ENCODE data around the gene FNIP2.

Gene FNIP2

GRCh38 chr4:158845311-158846041 lies 76.7 kb downstream of the FNIP2 start:
- no peak for DNase-seq

DNA sequence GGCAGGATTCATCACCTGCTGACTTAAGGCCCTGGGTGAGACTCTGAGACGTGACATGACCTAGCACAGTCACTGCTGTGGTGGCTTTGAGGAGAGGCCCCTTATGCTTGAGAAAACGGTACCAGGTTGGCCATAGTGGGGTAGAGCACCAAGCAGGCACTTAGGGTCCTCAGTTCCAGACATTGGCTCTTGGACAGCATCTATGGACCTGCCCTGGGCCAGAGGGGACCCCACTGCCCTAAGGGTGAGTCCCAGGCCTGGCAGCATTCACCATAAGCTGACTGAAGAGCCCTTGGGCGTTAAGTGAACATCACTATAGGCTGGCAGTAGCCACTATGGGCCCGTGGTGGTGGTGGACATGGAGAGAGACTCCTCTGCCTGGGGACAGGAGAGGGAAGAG lies 78.7 kb downstream of the FNIP2 start:
- no peak for DNase-seq

DNA sequence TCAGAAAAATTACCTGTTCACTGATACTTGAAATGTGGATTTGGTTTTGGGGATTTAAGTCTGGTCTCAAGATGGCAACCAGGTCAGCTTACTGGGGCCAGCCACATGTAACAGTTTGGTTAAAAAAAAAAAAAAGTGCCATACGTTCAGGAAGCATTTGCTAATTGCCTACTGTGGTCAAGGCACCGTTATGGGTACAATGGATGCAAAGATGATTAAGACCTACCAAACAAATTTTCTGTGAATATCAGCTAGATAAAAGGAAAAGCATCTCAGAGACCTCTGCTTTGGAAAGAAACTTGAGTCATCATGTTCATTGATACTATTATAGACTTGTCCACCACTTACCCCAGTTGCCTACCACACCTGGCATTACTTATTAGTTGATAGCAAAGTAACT lies 80.9 kb downstream of the FNIP2 start:
- no peak for DNase-seq

GRCh38 chr4:158850371-158850770 lies 81.5 kb downstream of the FNIP2 start:
- no peak for DNase-seq

- DNase-seq, result no peak
Observed at GRCh38 chr4:158850800-158851644, 82.2 kb downstream of the FNIP2 start.

GRCh38 chr4:158854236-158854635 lies 85.4 kb downstream of the FNIP2 start:
- DNase-seq, result no peak

DNA sequence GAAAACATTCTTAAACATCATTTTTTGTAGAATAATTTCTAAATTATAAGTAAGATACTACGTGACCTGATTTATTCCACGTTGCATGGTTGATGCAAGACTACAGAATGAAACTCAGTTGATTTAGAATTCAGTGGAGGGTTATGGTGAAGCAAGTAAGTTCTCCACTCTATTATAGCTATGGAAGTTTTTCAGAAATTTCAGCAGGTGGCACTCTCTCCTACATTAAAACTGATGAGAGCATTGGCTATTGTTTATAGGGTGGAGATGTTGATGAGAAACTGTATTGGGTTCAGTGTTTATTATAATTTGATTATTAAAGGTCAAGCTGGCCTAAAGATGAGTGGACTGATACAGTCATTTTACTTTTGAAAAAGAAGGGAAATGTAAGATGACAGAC lies 88.0 kb downstream of the FNIP2 start:
- no peak for DNase-seq

DNA sequence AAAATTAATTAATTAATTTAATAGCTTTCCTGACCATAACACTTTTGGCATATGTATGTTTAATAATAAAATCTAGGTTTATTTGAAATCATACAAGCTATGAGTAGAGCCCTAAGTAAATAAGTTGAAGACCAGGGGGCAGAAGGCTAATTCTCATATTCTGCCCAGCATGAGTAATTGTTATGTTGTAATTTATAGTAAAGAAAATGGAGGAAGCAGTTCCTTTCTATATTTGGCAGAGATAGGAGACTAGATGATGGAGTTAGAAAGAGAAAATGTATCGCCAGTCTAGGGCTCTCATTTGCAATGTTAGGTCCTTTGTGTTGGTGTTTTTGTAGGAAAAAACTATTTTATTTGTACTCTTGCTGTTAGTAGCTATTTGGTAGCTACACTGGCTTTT lies 89.1 kb downstream of the FNIP2 start:
- DNase-seq, result no peak

GRCh38 chr4:158858410-158859199 lies 89.8 kb downstream of the FNIP2 start:
- no peak for DNase-seq

GRCh38 chr4:158859661-158860060 lies 90.8 kb downstream of the FNIP2 start:
- no peak for DNase-seq

- no peak for DNase-seq
Observed at GRCh38 chr4:158860856-158861255, 92.0 kb downstream of the FNIP2 start.

DNA sequence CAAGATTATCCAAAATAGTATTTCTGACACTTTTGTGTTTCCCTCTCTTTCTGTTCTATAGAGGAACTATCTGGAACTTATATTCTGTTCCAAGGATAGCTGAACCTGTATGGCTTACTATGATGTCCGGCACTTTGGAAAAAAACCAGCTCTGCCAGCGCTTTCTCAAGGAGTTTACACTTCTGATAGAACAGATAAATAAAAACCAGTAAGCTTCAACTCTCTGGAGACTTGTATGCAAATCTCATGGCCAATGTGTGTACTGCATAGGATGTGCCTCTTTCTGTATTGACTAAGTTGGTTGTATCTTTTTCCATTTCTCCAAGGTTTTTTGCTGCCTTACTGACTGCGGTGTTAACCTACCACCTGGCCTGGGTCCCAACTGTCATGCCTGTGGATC lies 92.5 kb downstream of the FNIP2 start:
- no peak for DNase-seq

DNA sequence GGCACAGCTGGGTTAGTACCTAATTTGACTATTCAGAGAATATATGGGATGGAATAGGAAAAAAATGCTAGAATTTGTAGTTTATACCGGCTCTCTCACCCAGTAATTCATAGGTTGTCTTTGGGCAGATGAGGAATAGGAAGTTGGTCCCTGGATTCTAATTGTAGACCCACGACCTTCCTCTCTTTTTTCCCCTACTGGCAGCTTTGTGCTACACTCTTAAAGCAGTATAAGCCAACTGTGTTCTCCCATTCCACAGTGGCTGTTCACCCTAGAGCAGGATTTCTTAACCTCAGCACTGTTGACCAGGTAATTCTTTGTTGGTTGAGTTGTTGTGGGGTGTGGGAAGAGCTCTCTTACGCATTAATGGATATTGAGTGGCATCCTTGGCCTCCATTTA lies 92.9 kb downstream of the FNIP2 start:
- DNase-seq, result no peak

DNA sequence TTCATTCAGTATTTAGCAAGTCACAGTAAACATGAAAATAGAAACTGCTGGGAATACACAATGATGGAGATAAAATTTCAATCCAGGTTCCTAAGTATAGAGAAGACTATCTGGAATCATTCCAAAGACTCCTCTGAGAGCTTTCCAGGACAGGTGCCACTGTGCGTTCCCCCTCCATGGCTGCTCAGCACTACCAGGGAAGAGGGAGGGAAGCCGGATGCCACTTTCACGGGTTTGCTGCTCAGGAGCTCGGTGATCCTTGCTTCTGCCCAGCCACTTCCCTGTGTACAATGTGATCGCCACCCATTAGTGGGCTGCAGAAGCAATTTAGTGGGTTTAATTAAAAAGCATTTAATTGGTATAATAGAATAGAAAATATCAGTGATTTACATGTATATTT lies 94.5 kb downstream of the FNIP2 start:
- DNase-seq, result no peak

DNA sequence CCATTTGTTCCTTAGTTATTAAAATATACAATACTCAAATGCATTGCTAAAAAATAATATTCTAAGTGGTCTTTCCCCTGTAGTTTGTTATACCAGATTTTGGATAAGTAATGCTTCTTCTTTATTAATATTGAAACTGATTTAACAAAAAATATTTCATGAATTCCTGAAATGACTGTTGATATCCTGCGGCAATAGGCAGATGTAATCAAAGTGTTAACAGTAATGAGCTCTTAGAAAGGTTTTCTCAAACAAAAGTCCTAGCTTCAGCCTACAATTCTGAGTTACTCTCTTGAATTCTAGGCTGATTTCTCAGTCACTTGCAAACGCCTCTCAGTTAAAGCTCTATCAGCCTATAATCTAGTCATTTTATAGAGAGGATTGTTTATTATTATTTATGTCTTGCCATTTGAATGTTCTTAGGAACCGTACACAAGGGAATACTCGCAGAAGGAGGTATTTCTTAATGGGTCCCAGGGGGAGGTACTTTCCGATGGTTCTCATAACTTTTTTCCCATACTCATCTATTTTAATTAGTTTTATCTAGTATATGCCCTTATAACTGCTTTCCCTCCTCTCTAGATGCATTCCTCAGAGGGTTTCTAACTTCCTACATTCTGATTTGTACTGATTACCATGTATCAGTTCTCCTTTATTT lies 96.8 kb downstream of the FNIP2 start:
- DNase-seq, result no peak

- no peak for DNase-seq
Observed at GRCh38 chr4:158869001-158869400, 100.2 kb downstream of the FNIP2 start.

DNA sequence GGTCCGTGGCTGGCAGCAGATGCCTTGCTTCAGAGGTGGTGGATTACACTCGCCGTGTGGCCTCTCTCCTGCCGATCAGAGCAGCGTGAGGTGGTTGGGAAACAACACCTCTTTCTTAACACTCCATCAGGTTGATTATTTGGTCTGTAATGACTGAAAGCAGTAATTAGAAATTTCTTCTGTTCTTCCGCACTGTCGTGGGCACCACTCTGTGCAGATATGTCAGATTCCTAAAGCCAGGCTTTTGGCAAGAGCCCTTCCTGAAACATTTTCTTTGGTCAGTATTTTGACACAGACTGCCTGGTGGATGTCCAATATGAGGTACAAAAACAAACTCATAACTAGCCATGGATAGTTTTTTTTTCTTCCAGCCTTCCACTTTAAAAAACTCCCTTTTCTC lies 100.9 kb downstream of the FNIP2 start:
- DNase-seq, result no peak

DNA sequence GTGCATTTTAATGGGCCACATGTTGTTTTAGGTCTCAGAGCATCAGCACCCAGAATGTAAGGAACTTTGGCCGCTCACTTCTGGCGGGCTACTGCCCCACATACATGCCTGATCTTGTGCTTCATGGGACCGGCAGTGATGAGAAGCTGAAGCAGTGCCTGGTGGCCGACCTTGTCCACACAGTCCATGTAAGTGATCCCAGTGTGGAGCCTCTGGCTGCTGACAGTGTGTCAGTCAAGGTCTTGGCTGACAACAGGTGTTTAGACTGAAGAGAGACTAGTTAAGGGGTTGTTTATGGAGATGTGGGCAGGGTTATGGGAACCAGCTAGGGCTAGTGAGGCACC lies 101.4 kb downstream of the FNIP2 start:
- no peak for DNase-seq

GRCh38 chr4:158870626-158871334 lies 102.0 kb downstream of the FNIP2 start:
- DNase-seq, result no peak

- DNase-seq, result no peak
Observed at GRCh38 chr4:158871335-158871724, 102.5 kb downstream of the FNIP2 start.

GRCh38 chr4:158873795-158874401 lies 105.1 kb downstream of the FNIP2 start:
- no peak for DNase-seq

- DNase-seq, result no peak
Observed at GRCh38 chr4:158875026-158875425, 106.2 kb downstream of the FNIP2 start.

Data from T-helper 9 cell (primary cell).